ENCODE measurements around the gene KRTAP5-4. TPM values are rescaled to one million over a fixed set of nuclear protein-coding genes. Genes with fewer than 3 reads are reported as not detected.
"Not testable (repeated sequence)": the region's sequence is repeated elsewhere in the genome, so short reads cannot be mapped to it uniquely, and the experiment has no call there.

KRTAP5-4 gene
- total RNA-seq, 1 donor from 2014 or later, result not detected

DNA sequence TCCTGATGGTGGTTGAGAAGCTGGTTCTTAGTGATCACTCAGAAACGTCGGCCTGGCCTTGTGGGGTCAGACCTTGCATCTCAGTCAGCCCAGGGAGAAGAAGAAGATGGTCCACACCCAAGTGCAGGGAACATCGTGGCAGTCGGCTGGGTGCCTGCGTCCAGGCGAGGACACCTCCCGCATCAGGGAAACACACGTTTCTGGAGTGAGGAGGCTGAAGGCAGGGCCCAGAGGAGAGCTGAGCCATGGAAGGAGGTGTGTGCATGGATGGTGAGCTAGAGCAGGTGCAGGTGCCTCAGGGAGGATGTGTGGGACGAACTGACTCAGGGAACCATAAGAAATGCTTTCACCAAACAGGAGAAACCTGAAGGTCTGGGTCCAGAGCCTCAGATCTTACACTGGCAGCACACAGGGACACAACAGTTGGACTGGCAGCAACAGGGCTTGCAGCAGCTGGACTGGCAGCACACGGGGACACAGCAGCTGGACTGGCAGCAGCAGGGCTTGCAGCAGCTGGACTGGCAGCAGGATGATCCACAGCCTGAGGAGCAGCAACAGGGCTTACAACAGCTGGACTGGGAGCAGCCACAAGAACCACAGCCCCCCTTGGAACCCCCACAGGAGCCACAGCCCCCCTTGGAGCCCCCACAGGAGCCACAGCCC, 24.5 kb downstream of the KRTAP5-4 start:
- H3K9me3 Mint-ChIP-seq, result peaks cover 5% of the 10 kb centered on the region
- H3K27ac Mint-ChIP-seq (ENCODE audit: unreplicated experiment), result no peak overlapping the region
- peaks cover 89% of the 10 kb centered on the region for H3K27me3 Mint-ChIP-seq (ENCODE audit: low read depth)
- no peaks in the 10 kb centered on the region for H3K36me3 Mint-ChIP-seq (ENCODE audit: low read depth)
- TF ChIP-seq, protein P1, sequence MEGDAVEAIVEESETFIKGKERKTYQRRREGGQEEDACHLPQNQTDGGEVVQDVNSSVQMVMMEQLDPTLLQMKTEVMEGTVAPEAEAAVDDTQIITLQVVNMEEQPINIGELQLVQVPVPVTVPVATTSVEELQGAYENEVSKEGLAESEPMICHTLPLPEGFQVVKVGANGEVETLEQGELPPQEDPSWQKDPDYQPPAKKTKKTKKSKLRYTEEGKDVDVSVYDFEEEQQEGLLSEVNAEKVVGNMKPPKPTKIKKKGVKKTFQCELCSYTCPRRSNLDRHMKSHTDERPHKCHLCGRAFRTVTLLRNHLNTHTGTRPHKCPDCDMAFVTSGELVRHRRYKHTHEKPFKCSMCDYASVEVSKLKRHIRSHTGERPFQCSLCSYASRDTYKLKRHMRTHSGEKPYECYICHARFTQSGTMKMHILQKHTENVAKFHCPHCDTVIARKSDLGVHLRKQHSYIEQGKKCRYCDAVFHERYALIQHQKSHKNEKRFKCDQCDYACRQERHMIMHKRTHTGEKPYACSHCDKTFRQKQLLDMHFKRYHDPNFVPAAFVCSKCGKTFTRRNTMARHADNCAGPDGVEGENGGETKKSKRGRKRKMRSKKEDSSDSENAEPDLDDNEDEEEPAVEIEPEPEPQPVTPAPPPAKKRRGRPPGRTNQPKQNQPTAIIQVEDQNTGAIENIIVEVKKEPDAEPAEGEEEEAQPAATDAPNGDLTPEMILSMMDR (conservative IDR thresholded peaks at IDR 0.05), result no peak
- H3K4me3 Mint-ChIP-seq, result no peak overlapping the region
- peaks cover 6% of the 10 kb centered on the region for H3K4me1 Mint-ChIP-seq
- DNase-seq (ENCODE audit: low read depth, low spot score), result no peak

DNA sequence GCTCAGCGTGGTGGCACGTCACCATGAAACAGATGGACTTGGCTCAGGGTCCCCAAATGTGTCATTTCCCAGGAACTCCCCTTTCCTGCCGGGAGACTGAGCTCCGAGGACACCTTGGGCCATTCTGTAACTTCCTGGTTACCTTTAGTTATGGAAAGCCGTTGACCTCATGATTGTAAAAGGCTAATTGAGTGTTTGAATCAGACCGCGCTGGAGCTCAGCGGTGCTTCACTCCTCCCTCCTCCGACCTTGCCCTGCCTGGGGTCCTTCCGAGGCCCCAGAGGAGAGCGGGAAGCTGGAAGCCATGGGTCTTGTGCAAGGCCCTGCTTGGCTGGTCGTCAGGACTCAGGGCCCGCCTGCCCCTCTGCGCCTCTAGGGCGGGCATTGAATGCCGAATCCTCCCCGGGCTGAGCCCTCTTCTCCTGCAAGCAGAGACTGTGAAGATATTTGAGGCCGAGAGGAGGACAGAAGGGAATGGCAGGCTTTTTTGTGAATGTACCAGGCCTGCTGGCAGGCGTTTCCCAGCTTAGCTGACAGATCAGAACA, 25.3 kb downstream of the KRTAP5-4 start:
- not testable (repeated sequence) for H3K27ac Mint-ChIP-seq (ENCODE audit: unreplicated experiment); H3K36me3 Mint-ChIP-seq (ENCODE audit: low read depth)

GRCh38 chr11:1595994-1596575, 25.9 kb downstream of the KRTAP5-4 start:
- H3K9me3 Mint-ChIP-seq; H3K4me1 Mint-ChIP-seq; H3K27ac Mint-ChIP-seq (ENCODE audit: unreplicated experiment); H3K4me3 Mint-ChIP-seq; DNase-seq (ENCODE audit: low read depth, low spot score); H3K36me3 Mint-ChIP-seq (ENCODE audit: low read depth): not testable (repeated sequence)
- H3K27me3 Mint-ChIP-seq (ENCODE audit: low read depth), result peaks cover 89% of the 10 kb centered on the region

More for the DNA sequence above, 25.3 kb downstream of the KRTAP5-4 start:
- H3K27me3 Mint-ChIP-seq (ENCODE audit: low read depth), result peaks cover 90% of the 10 kb centered on the region
- DNase-seq (ENCODE audit: low read depth, low spot score); H3K4me1 Mint-ChIP-seq; H3K9me3 Mint-ChIP-seq; H3K4me3 Mint-ChIP-seq: not testable (repeated sequence)

GRCh38 chr11:1592628-1593027, 29.3 kb downstream of the KRTAP5-4 start:
- Mint-ChIP-seq H3K4me1 (peaks cover 6% of the 10 kb centered on the region), H3K27me3 (ENCODE audit: low read depth) (peaks cover 77% of the 10 kb centered on the region), H3K4me3 (no peak overlapping the region), H3K9me3 (no peaks in the 10 kb centered on the region), H3K27ac (ENCODE audit: unreplicated experiment) (no peak overlapping the region), H3K36me3 (ENCODE audit: low read depth) (no peaks in the 10 kb centered on the region)
- no peak for DNase-seq (ENCODE audit: low read depth, low spot score)
- TF ChIP-seq, protein P1 (conservative IDR thresholded peaks at IDR 0.05), result no peak

GRCh38 chr11:1589996-1590395, 31.9 kb downstream of the KRTAP5-4 start:
- Mint-ChIP-seq H3K9me3 (no peaks in the 10 kb centered on the region), H3K27ac (ENCODE audit: unreplicated experiment) (no peak overlapping the region), H3K4me3 (no peak overlapping the region), H3K4me1 (no peaks in the 10 kb centered on the region), H3K36me3 (ENCODE audit: low read depth) (no peaks in the 10 kb centered on the region), H3K27me3 (ENCODE audit: low read depth) (peaks cover 62% of the 10 kb centered on the region)
- DNase-seq (ENCODE audit: low read depth, low spot score), result no peak
- TF ChIP-seq, protein P1 (conservative IDR thresholded peaks at IDR 0.05), result no peak

GRCh38 chr11:1589191-1589963, 32.6 kb downstream of the KRTAP5-4 start:
- not testable (repeated sequence) for H3K4me1 Mint-ChIP-seq; H3K9me3 Mint-ChIP-seq; DNase-seq (ENCODE audit: low read depth, low spot score); H3K36me3 Mint-ChIP-seq (ENCODE audit: low read depth); H3K4me3 Mint-ChIP-seq; H3K27ac Mint-ChIP-seq (ENCODE audit: unreplicated experiment)
- H3K27me3 Mint-ChIP-seq (ENCODE audit: low read depth), result peaks cover 56% of the 10 kb centered on the region

Data from neural crest cell (in vitro differentiated cells).